ENCODE data around the gene SRP72. TPM values are rescaled to one million over a fixed set of nuclear protein-coding genes. Genes with fewer than 3 reads are reported as not detected.

SRP72 gene
- total and polyA plus RNA-seq, 2 of the 4 experiments (the other 2 are of a cell fraction) = 73.8 to 123 TPM

GRCh38 chr4:56460085-56460484 lies 7.3 kb upstream of the SRP72 start:
- Histone ChIP-seq H3K36me3 (ENCODE audit: control insufficient read depth, insufficient read depth, low read length) (peaks cover 22% of the 10 kb centered on the region), H3K4me1 (ENCODE audit: control insufficient read depth, insufficient read depth, low read length) (no peaks in the 10 kb centered on the region), H2AK9ac (replicated peaks; ENCODE audit: low read depth, low read length, poor library complexity) (no peak overlapping the region), H3K4ac (ENCODE audit: low read depth, low read length) (no peak overlapping the region; the same call in 1 of the 2 replicates), H4K8ac (ENCODE audit: low read depth in 2 of 2, low read length in 2 of 2) (no peak overlapping the region), H3K4me2 (ENCODE audit: low read depth, low read length) (no peak overlapping the region), H2BK120ac (ENCODE audit: low read depth, low read length) (0 out of 2 replicates have a peak overlapping the region, but pooled peaks have one; percentile 22), H3K56ac (ENCODE audit: extremely low read depth, insufficient read depth, low read length) (no peak overlapping the region; the same call in 1 of the 2 replicates), H2BK5ac (ENCODE audit: low read depth, low read length, poor library complexity, severe bottlenecking) (peak overlapping the region; percentile 51), H3K9me1 (ENCODE audit: insufficient read depth, low read length) (0 out of 2 replicates have a peak, but pooled peaks cover 4% of the 10 kb centered on the region), H3K27me3 (ENCODE audit: control insufficient read depth, insufficient read depth, low read length) (no peaks in the 10 kb centered on the region), H2AK5ac (ENCODE audit: low read depth, low read length) (no peak overlapping the region), H3K14ac (replicated peaks; ENCODE audit: low read depth, low read length) (0 out of 2 replicates have a peak overlapping the region, but pooled peaks have one; percentile 26), H3K9me3 (ENCODE audit: control insufficient read depth, insufficient read depth, low read length) (no peaks in the 10 kb centered on the region), H2BK15ac (ENCODE audit: low read depth, low read length) (no peak overlapping the region), H4K5ac (ENCODE audit: low read depth, low read length) (no peak overlapping the region; the same call in 1 of the 2 replicates), H3K9ac (ENCODE audit: low read depth, low read length) (no peak overlapping the region), H3K18ac (ENCODE audit: low read depth, low read length) (no peak overlapping the region), H3K27ac (ENCODE audit: insufficient read depth, low read length) (peak overlapping the region; percentile 21; the same call in 1 of the 2 replicates), H4K20me1 (ENCODE audit: insufficient read depth, low read length) (no peaks in the 10 kb centered on the region), H3K4me3 (ENCODE audit: insufficient read depth, low read depth, low read length) (no peak overlapping the region), H4K91ac (ENCODE audit: insufficient read depth, low read depth, low read length) (no peak overlapping the region), H2AFZ (replicated peaks; ENCODE audit: low read length, poor library complexity) (no peak overlapping the region), H3K79me1 (ENCODE audit: low read depth in 1 of 2, low read length in 2 of 2) (peaks cover 21 to 39% of the 10 kb centered on the region in 2 experiments), H2BK20ac (ENCODE audit: low read depth, low read length) (no peak overlapping the region), H3K23ac (ENCODE audit: low read depth, low read length) (0 out of 2 replicates have a peak overlapping the region, but pooled peaks have one; percentile 4)
- intact Hi-C loops (cut with micrococcal nuclease) (no loop called here), dilution Hi-C loops (cut with HindIII; ENCODE audit: low sequenced_read_pairs, unreplicated experiment) (no loop called here), in situ Hi-C loops (cut with MboI; ENCODE audit: low sequenced_read_pairs) (no loop called here)
- TF ChIP-seq FOS (IDR thresholded peaks at IDR 0.05; ENCODE audit: low read depth, low read length) = no peak
- TF ChIP-seq RCOR1 (IDR thresholded peaks at IDR 0.05; ENCODE audit: insufficient replicate concordance, low read length) = no peak
- TF ChIP-seq RAD21 (IDR thresholded peaks at IDR 0.05; ENCODE audit: low read length) = no peak
- no peak for TF ChIP-seq MXI1 (IDR thresholded peaks at IDR 0.05; ENCODE audit: borderline replicate concordance, low read depth, low read length)
- TF ChIP-seq CHD1 (IDR thresholded peaks at IDR 0.05; ENCODE audit: low read depth, low read length) = no peak
- no peak for ATAC-seq (ENCODE audit: low read depth)
- no TSS peak for BruUV-seq (replicated peaks)
- CTCF ChIA-PET = interaction anchor here (1.4 kb wide), 1 partner anchor 9 kb away, joined by 3 read pairs; no protein-coding TSS in a partner anchor
- 100% methylated on average over 2 of the region's 3 CpGs; no CpG with 5 or more reads in 1 of the 2 experiments for WGBS, 2 experiments (ENCODE audit: extremely low coverage in 2 of 2, insufficient read length in 1 of 2)
- no peak for DNase-seq
- POLR2A ChIA-PET (ENCODE audit: unreplicated experiment) = no interaction called here

Data from IMR-90 (cell line).